Esophagus muscularis mucosa (tissue), 4 donors: ENCODE results near the gene TSPAN5. TPM values are rescaled to one million over a fixed set of nuclear protein-coding genes. Genes with fewer than 3 reads are reported as not detected.

ENCODE experiments used
- DNase-seq: peaks from one replicate; pipeline ENCODE4 v3.0.0-alpha.2; 2017; ENCODE audit errors: extremely low spot score
- H3K27ac ChIP-seq, 4 donors: fragments of 200-600 bp; sonication (generic); replicated peaks in 1 of 4; 1 replicate in 3 of 4; 2 replicates in 1 of 4; pipeline ENCODE4 v1.5.1; 2016 to 2019; ENCODE audit warnings: mild to moderate bottlenecking in 1 of 4
- H3K27me3 ChIP-seq, 4 donors: fragments of 200-600 bp; sonication (generic); one replicate each; pipeline versions ENCODE4 v1.5.1 to v1.6.0; 2016 to 2019
- H3K36me3 ChIP-seq, 4 donors: fragments of 200-600 bp; sonication (generic); one replicate each; pipeline ENCODE4 v1.5.1; 2016 to 2019
- H3K4me1 ChIP-seq, 4 donors: fragments of 200-600 bp; sonication (generic); one replicate each; pipeline ENCODE4 v1.5.1; 2016 to 2019
- H3K4me3 ChIP-seq, 4 donors: fragments of 200-600 bp; sonication (generic); 1 replicate in 2 of 4; 2 replicates in 2 of 4; pipeline ENCODE4 v1.5.1; 2016 to 2019; ENCODE audit warnings: mild to moderate bottlenecking in 4 of 4, moderate library complexity in 1 of 4
- H3K9me3 ChIP-seq, 4 donors: fragments of 200-600 bp; sonication (generic); 1 replicate in 3 of 4; 2 replicates in 1 of 4; pipeline ENCODE4 v1.5.1; 2016 to 2019
- CTCF ChIP-seq, 3 experiments: fragments of 200-600 bp in 2 of 3; fragments of 450-650 bp in 1 of 3; sonication (generic) in 2 of 3; IDR thresholded peaks; one replicate each; pipeline ENCODE4 v1.5.1; 2017 to 2019; ENCODE audit warnings: antibody characterized with exemption in 3 of 3, mild to moderate bottlenecking in 2 of 3, moderate library complexity in 1 of 3
- EP300 ChIP-seq: sonication (generic); formaldehyde crosslinking; IDR thresholded peaks from one replicate; pipeline ENCODE4 v1.6.1; 2017; ENCODE audit warnings: antibody characterized with exemption
- POLR2A ChIP-seq: fragments of 450-650 bp; IDR thresholded peaks from one replicate; pipeline ENCODE4 v1.6.1; 2017; ENCODE audit warnings: antibody characterized with exemption, moderate library complexity, mild to moderate bottlenecking, low read depth
- POLR2AphosphoS5 ChIP-seq, 2 donors: sonication (generic); formaldehyde crosslinking; IDR thresholded peaks; one replicate each; pipeline ENCODE4 v1.6.1; 2017; ENCODE audit warnings: antibody characterized with exemption in 2 of 2
- WGBS: methylation state at CpG from one replicate; pipeline ENCODE4 v1.1.5; 2018; 5-methylcytosine and 5-hydroxymethylcytosine counted together
- intact Hi-C: fragments of 100-400 bp; cut with DNase I; formaldehyde crosslinking; loops from one replicate; pipeline ENCODE4 v1.15.1; 2023
- total RNA-seq, 4 donors: library from RNA; depleted of rRNA; stranded (reverse); fragments of >200 nt; gene quantifications; one replicate each; pipeline versions ENCODE4 v1.1.0 to v1.2.1, GENCODE V29; 2016

The TSPAN5 gene
- total RNA-seq, 4 donors from 2014 or later: 9.1 to 16.8 (median 13.3) TPM

- no peak for TF ChIP-seq EP300
- TF ChIP-seq CTCF (IDR thresholded peaks at IDR 0.05): no peak
- TF ChIP-seq POLR2A: no peak
- no peak for TF ChIP-seq POLR2AphosphoS5 (IDR thresholded peaks at IDR 0.05)
- no peaks in the 10 kb centered on the region for H3K9me3 ChIP-seq
- intact Hi-C loops: no loop called here
These were observed 50.1 kb downstream of the TSPAN5 start for GRCh38 chr4:98608356-98608755.

GRCh38 chr4:98606894-98607293, 51.5 kb downstream of the TSPAN5 start:
- Histone ChIP-seq H3K27ac (no peak overlapping the region), H3K9me3 (no peaks in the 10 kb centered on the region), H3K4me1 (peaks cover 0 to 11% (median 4%) of the 10 kb centered on the region in 4 donors), H3K36me3 (no peaks in the 10 kb centered on the region), H3K27me3 (no peaks in the 10 kb centered on the region), H3K4me3 (no peak overlapping the region)
- no peak for DNase-seq
- intact Hi-C loops: no loop called here
- WGBS: 72% methylated on average over 6 of the region's 6 CpGs
- TF ChIP-seq CTCF (IDR thresholded peaks at IDR 0.05) (no peak), POLR2AphosphoS5 (IDR thresholded peaks at IDR 0.05) (no peak), EP300 (no peak), POLR2A (no peak)

More at GRCh38 chr4:98608356-98608755, 50.1 kb downstream of the TSPAN5 start:
- Histone ChIP-seq H3K4me3 (no peak overlapping the region), H3K27me3 (no peaks in the 10 kb centered on the region), H3K36me3 (no peaks in the 10 kb centered on the region), H3K4me1 (peaks cover 0 to 25% (median 13%) of the 10 kb centered on the region in 4 donors), H3K27ac (no peak overlapping the region)
- DNase-seq: no peak
- 77% methylated on average over 5 of the region's 5 CpGs for WGBS

GRCh38 chr4:98605216-98605615, 53.2 kb downstream of the TSPAN5 start:
- no peak overlapping the region for H3K27ac ChIP-seq
- 95% methylated on average over 3 of the region's 3 CpGs for WGBS
- H3K9me3 ChIP-seq: peaks cover 0 to 7% (median 3%) of the 10 kb centered on the region in 4 donors
- H3K4me3 ChIP-seq: no peak overlapping the region
- H3K36me3 ChIP-seq: no peaks in the 10 kb centered on the region
- no peak for DNase-seq
- TF ChIP-seq POLR2A: no peak
- no peak for TF ChIP-seq EP300
- no peak for TF ChIP-seq POLR2AphosphoS5 (IDR thresholded peaks at IDR 0.05)
- TF ChIP-seq CTCF (IDR thresholded peaks at IDR 0.05): no peak
- no peaks in the 10 kb centered on the region for H3K27me3 ChIP-seq
- peaks cover 0 to 6% (median 0%) of the 10 kb centered on the region in 4 donors for H3K4me1 ChIP-seq
- intact Hi-C loops: no loop called here

- DNase-seq: no peak
- Histone ChIP-seq H3K4me1 (peaks cover 0 to 6% (median 0%) of the 10 kb centered on the region in 4 donors), H3K27me3 (no peaks in the 10 kb centered on the region), H3K27ac (no peak overlapping the region), H3K9me3 (peaks cover 0 to 7% (median 3%) of the 10 kb centered on the region in 4 donors), H3K4me3 (no peak overlapping the region), H3K36me3 (no peaks in the 10 kb centered on the region)
- 98% methylated on average over 1 of the region's 1 CpG for WGBS
- intact Hi-C loops: no loop called here
- TF ChIP-seq POLR2A: no peak
- no peak for TF ChIP-seq CTCF (IDR thresholded peaks at IDR 0.05)
- TF ChIP-seq EP300: no peak
- TF ChIP-seq POLR2AphosphoS5 (IDR thresholded peaks at IDR 0.05): no peak
These were observed 53.7 kb downstream of the TSPAN5 start for GRCh38 chr4:98604723-98605122.
